Spinal cord (tissue), 10 donors: ENCODE results near the gene DRICH1. TPM values are rescaled to one million over a fixed set of nuclear protein-coding genes. Genes with fewer than 3 reads are reported as not detected.
"Not testable (repeated sequence)": the region's sequence is repeated elsewhere in the genome, so short reads cannot be mapped to it uniquely, and the experiment has no call there.

Experiments
- DNase-seq, 6 donors: peaks; one replicate each; pipeline versions ENCODE4 v3.0.0 to v3.0.0-alpha.2; 2013 to 2015; ENCODE audit warnings: low spot score in 6 of 6, low read depth in 4 of 6
- H3K27ac ChIP-seq: one replicate; pipeline ENCODE4 v1.5.1; 2013; ENCODE audit warnings: low read depth, low read length, control low read depth
- H3K27me3 ChIP-seq: one replicate; pipeline ENCODE4 v1.6.1; 2013; ENCODE audit warnings: low read length; ENCODE audit not compliant: control insufficient read depth, insufficient read depth
- H3K36me3 ChIP-seq: one replicate; pipeline ENCODE4 v1.6.1; 2013; ENCODE audit warnings: low read length; ENCODE audit not compliant: control insufficient read depth, insufficient read depth
- H3K4me1 ChIP-seq: one replicate; pipeline ENCODE4 v1.6.1; 2013; ENCODE audit warnings: low read length; ENCODE audit not compliant: control insufficient read depth, insufficient read depth
- H3K4me3 ChIP-seq: one replicate; pipeline ENCODE4 v1.5.1; 2013; ENCODE audit warnings: low read depth, low read length, control low read depth
- H3K9me3 ChIP-seq: one replicate; pipeline ENCODE4 v1.6.1; 2013; ENCODE audit warnings: low read length; ENCODE audit not compliant: control insufficient read depth, insufficient read depth
- WGBS: methylation state at CpG from one replicate; pipeline ENCODE4 v1.1.5; 2013; ENCODE audit warnings: missing lambda C conversion rate; ENCODE audit not compliant: insufficient coverage; 5-methylcytosine and 5-hydroxymethylcytosine counted together
- polyA plus RNA-seq, 2 donors: library from polyadenylated mRNA; unstranded; fragments of 120-200 nt; gene quantifications; one replicate each; pipeline ENCODE4 v1.2.1, GENCODE V29; 2013; ENCODE audit not compliant: insufficient read length in 2 of 2
- total RNA-seq, 2 donors: library from RNA; depleted of rRNA in 1 of 2; stranded (reverse); fragments of 120-200 nt in 1 of 2; fragments of >200 nt in 1 of 2; gene quantifications; one replicate each; pipeline versions ENCODE4 v1.2.3 to v1.2.4, GENCODE V29; 2013 to 2014
- donor health status: healthy.

The DRICH1 gene
- total and polyA plus RNA-seq, 4 donors, result 0.20 to 3.8 (median 1.2) TPM

DNA sequence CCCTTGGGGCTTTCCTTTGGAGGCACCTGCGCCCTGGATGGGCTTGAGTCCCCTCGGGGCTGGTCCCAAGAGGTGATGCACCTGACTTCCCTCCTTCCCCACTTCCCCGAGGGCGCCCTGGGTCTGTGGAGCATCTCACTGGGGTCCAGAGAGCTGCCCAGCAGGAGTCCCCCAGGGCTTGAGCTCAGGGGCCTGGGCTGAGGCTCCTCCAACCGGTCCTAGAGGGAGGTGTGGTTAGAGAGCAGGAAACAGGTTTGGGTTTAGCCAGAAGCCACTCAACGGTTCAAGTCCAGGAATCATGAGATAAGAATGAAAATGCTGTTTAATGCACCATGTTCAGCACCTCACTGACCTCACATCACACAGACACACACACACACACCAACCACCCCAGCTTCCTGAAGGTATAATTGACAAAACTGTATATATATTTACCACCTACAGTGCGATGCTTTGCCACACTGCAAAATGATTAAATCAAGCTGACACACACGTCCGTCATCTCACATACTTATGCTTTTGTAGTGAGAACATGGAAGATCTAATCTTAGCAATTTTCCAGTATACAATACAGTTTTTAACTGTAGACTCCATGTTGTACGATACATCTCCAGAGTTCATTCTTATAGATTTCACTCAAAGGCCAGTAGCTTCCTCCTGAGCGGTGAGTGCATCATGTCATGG, 51.4 kb downstream of the DRICH1 start:
- 91% methylated on average over 4 of the region's 11 CpGs for WGBS
- Histone ChIP-seq H3K4me3 (no peak overlapping the region), H3K36me3 (peaks cover 7% of the 10 kb centered on the region), H3K4me1 (no peaks in the 10 kb centered on the region), H3K9me3 (no peaks in the 10 kb centered on the region), H3K27ac (no peak overlapping the region), H3K27me3 (no peaks in the 10 kb centered on the region)
- no peak for DNase-seq

DNA sequence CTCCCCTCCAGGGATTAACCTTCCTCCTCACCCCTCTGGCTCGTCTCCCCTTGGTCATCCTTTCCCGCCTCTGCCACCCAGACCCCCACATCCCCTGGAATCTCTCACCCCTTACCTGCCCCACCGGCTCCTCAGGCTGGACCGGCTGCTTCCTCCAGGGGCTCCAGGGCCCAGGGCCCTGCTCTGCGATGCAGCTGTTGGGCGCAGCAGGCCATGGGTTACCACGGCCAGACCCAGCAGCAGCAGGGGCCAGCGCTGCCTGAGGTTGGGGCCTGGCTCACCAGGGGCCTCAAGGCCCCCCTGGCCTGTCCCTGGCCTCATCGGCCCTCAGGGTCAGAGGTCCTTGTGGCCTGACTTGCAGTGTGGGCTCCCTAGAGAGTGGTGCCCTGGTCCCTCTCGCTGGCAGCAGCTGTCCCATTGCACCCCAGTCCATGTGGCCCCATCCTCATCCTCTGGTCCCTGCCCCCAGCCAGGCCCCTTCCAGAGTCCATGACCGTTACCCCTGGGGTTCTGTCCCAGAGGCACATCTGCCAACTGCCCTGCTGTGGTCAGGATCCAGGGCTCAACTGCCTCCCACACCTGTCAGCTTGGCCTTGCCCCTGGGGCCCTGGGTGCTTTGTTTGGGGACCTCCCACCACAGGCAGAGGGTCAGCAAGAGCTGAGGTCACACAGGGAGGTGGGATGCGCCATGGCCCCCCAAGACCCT, 52.1 kb downstream of the DRICH1 start, which contains the start of gene IGLL1:
Gene IGLL1, minus strand, starts transcription at position 421 of the 706 bp plus-strand sequence. Its CDS starts 100 bp downstream, at position 321.
- Histone ChIP-seq H3K27ac (no peak within 1 kb of the TSS), H3K4me1 (no peaks in the 10 kb centered on the region), H3K9me3 (no peaks in the 10 kb centered on the region), H3K36me3 (peaks cover 7% of the 10 kb centered on the region), H3K27me3 (no peaks in the 10 kb centered on the region), H3K4me3 (no peak within 1 kb of the TSS)
- 89% methylated on average over 12 of the region's 12 CpGs for WGBS
- DNase-seq, result no peak

- Histone ChIP-seq H3K4me1 (no peaks in the 10 kb centered on the region), H3K4me3 (no peak overlapping the region), H3K27ac (no peak overlapping the region), H3K9me3 (no peaks in the 10 kb centered on the region), H3K27me3 (no peaks in the 10 kb centered on the region), H3K36me3 (peaks cover 7% of the 10 kb centered on the region)
- WGBS, result 82% methylated on average over 2 of the region's 5 CpGs
- DNase-seq, result no peak
These were observed 52.8 kb downstream of the DRICH1 start for GRCh38 chr22:23579280-23579679.

DNA sequence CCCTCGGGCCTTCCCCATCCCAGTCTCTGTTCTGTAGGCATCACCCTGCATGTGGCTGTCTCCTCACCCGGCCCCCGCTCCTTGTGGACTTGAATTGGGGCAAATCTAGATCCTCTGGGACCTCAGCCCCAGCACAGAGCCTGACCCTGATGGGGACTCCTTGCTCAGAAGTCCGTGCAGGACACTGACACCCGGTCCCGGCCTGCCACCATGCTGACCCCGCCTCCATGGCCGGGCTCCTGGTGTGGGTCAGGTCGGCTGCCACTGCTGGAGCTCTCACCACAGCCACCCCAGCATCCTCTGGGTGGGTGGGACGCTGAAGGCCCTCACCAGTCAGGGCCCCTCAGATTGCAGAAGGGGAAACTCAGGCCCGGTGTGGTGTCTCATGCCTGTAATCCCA, 53.8 kb downstream of the DRICH1 start:
- Histone ChIP-seq H3K36me3 (peaks cover 7% of the 10 kb centered on the region), H3K27ac (no peak overlapping the region), H3K4me3 (no peak overlapping the region), H3K27me3 (no peaks in the 10 kb centered on the region), H3K9me3 (no peaks in the 10 kb centered on the region), H3K4me1 (no peaks in the 10 kb centered on the region)
- no peak for DNase-seq
- 86% methylated on average over 9 of the region's 11 CpGs for WGBS

DNA sequence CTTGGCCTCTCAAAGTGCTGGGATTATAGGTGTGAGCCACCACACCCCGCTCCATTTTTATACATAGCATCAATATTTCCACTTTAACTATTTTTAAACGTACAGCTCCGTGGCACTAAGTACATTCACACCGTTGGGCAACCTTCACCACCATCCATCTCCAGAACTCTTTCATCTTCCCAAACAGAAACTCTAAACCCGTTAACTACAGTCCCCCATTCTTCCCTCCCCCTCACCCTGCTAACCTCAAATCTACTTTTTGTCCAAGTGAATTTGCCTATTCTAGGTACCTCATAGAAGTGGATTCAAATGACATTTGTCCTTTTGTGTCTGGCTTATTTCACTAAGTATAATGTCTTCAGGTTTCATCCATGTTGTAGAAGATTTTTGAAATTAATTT, 55.4 kb downstream of the DRICH1 start:
- no peaks in the 10 kb centered on the region for H3K27me3 ChIP-seq
- WGBS, result 89% methylated on average over 4 of the region's 5 CpGs
- DNase-seq, result no peak
- no peak overlapping the region for H3K4me3 ChIP-seq
- no peaks in the 10 kb centered on the region for H3K4me1 ChIP-seq
- peaks cover 7% of the 10 kb centered on the region for H3K36me3 ChIP-seq
- no peak overlapping the region for H3K27ac ChIP-seq
- no peaks in the 10 kb centered on the region for H3K9me3 ChIP-seq

DNA sequence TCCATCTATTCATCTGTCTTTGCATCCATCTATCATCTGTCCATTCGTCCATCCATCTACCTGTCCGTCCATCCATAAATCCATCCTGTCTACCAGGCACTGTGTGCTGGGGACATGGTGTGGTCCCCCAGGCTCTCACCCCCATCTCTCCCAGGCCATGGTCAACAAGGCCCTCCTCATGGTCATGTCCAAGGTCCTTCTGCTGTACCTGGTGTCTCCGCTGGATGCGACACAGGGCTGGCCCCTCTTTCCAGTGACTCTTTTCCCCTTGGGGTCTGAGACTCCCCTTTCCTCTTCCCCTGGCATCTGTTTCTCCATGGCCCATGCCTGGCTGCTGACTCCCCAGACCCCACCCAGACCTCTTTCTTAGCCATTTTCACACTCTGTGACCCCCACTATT, 56.5 kb downstream of the DRICH1 start:
- Histone ChIP-seq H3K27ac (no peak overlapping the region), H3K36me3 (peaks cover 3% of the 10 kb centered on the region)
- 92% methylated on average over 4 of the region's 4 CpGs for WGBS

GRCh38 chr22:23574877-23575276, 57.2 kb downstream of the DRICH1 start:
- WGBS, result 70% methylated on average over 7 of the region's 8 CpGs
- H3K36me3 ChIP-seq, result peaks cover under 1% of the 10 kb centered on the region
- no peak overlapping the region for H3K4me3 ChIP-seq
- no peaks in the 10 kb centered on the region for H3K4me1 ChIP-seq
- no peak for DNase-seq
- no peaks in the 10 kb centered on the region for H3K27me3 ChIP-seq
- H3K9me3 ChIP-seq, result no peaks in the 10 kb centered on the region
- no peak overlapping the region for H3K27ac ChIP-seq

More for the DNA sequence above, 56.5 kb downstream of the DRICH1 start:
- no peaks in the 10 kb centered on the region for H3K27me3 ChIP-seq
- H3K9me3 ChIP-seq, result no peaks in the 10 kb centered on the region
- no peak for DNase-seq
- H3K4me1 ChIP-seq, result no peaks in the 10 kb centered on the region
- H3K4me3 ChIP-seq, result no peak overlapping the region

DNA sequence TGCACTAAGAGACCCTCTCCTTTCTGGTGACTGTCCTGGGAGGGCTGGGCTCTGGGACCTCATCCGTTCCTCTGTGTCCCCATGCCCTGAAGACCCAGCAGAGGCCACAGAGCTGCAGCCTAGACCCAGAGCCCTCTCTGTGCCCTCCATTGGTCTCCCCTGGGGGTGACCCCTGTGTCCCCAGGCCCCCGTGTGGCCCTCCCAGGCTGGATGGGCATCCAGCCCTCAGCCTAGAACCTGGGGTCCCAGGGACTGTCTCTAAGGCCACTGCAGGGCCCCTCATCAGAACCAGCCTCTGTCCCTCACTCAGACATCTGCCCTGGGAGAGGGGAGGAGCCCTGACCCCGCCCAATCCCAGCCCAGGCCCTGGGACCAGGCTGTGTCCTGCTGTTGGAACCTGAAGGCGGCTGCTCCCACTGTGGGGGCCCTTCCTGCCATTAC, 57.7 kb downstream of the DRICH1 start:
- 79% methylated on average over 2 of the region's 4 CpGs for WGBS
- DNase-seq, result no peak
- no peaks in the 10 kb centered on the region for H3K4me1 ChIP-seq
- no peaks in the 10 kb centered on the region for H3K27me3 ChIP-seq
- H3K9me3 ChIP-seq, result no peaks in the 10 kb centered on the region
- no peak overlapping the region for H3K4me3 ChIP-seq
- H3K36me3 ChIP-seq, result no peaks in the 10 kb centered on the region
- no peak overlapping the region for H3K27ac ChIP-seq

DNA sequence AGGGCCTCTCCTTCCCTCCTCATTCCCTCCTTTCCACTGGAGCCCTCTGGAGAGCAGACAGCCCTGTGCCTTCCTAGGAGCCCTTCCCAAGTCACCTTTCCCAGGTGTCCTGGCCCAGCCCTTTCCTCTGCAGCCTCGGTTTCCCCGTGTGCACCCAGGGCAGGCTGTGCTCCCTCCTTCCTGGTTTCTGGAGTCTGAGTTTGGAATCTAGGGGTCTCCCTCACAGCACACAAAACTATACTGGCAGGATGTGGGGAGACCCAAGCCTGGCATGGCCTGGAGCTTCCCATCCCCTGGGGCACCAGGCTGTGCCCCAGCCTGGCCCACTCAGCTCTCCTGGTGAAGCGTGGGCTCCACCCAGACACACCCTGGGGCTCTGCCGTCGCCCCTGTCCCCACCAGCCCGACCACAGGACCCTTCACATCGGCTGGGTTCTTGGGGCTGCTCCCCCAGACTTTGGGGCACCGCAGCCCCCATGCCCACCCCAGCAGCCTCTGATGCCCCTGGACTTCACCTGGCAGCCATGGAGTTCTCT, 58.4 kb downstream of the DRICH1 start:
- H3K9me3 ChIP-seq, H3K4me3 ChIP-seq, H3K27ac ChIP-seq, DNase-seq, H3K4me1 ChIP-seq, H3K27me3 ChIP-seq, H3K36me3 ChIP-seq: not testable (repeated sequence)
- 74% methylated on average over 5 of the region's 8 CpGs for WGBS
